Right lobe of liver (tissue), 4 donors: ENCODE measurements around the gene MIDN.

Experiments used
- CTCF ChIP-seq, 4 donors: fragments of 200-600 bp in 3 of 4; fragments of 450-650 bp in 1 of 4; IDR thresholded peaks; one replicate each; pipeline versions ENCODE4 v1.5.1 to v1.8.0; 2016 to 2022; ENCODE audit warnings: antibody characterized with exemption in 4 of 4, mild to moderate bottlenecking in 2 of 4
- POLR2A ChIP-seq: fragments of 450-650 bp; IDR thresholded peaks from one replicate; pipeline ENCODE4 v1.6.1; 2017; ENCODE audit warnings: antibody characterized with exemption, mild to moderate bottlenecking
- donor health status: DM: no; HTN: no; CAD: no.
- donor health status: DM: no; HTN: no; CAD: no.
- donor health status: DM: no; HTN: yes; CAD: no.

DNA sequence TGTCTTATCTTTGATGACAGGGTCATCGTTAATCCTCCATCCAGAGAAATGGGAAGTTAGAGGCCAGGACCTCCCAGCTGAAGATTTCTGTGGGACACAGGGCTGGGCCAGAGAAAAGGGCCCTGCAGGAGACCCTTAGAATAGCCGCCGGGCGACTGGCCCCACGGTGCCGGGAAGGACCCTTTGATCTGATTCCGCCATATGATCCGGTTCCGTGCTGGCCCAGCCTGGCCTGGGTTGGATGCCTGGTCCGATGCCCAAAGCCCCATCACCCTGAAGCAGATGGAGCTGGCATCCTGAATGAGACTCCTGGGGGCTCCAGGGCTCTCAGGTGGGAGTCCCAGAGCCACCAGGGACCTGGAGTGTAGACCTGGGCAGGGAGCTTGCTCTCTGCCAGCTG lies 48.9 kb upstream of the MIDN start:
- TF ChIP-seq CTCF (IDR thresholded peaks at IDR 0.05): no peak
- TF ChIP-seq POLR2A: no peak
